ENCODE data around the gene SDK2. TPM values are rescaled to one million over a fixed set of nuclear protein-coding genes. Genes with fewer than 3 reads are reported as not detected.

Gene SDK2
- total and polyA plus RNA-seq, 2 experiments from 2014 or later = 0.74 to 5.1 TPM

DNA sequence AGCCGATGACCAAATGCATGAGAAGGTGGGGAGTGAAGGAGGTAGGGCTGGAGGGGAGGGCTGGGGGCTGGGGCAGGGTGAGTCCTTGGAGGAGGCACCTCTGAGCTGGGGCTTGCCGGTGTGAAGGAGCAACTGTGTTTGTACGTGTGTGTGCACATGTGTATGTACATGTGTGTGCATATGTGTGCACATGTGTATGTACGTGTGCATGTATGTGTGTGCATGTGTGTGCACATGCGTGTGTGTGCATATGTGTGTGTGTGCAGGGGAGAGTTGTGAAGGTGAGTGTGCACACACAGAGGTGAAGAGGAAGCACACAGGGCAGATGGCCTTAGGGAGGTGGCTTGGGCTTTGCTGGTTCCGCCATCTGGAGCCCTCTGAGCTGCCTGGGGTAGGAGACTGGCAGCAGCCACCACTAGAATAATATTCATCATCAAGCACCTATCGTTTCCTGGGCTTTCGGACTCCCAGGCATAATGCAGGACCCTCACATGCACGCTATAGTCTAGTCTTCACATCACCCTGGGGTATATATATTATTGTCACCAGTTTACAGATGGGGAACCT, 211.5 kb downstream of the SDK2 start:
- Mint-ChIP-seq H3K27ac (no peak overlapping the region), H3K9me3 (no peaks in the 10 kb centered on the region), H3K4me1 (peaks cover 12% of the 10 kb centered on the region), H3K4me3 (no peak overlapping the region), H3K27me3 (ENCODE audit: insufficient read depth, low read depth, poor library complexity) (peaks cover 12% of the 10 kb centered on the region), H3K36me3 (ENCODE audit: low read depth) (no peaks in the 10 kb centered on the region)
- Histone ChIP-seq H3F3A (replicated peaks; ENCODE audit: low read depth) (no peaks in the 10 kb centered on the region), H4K20me1 (replicated peaks; ENCODE audit: insufficient read depth) (no peaks in the 10 kb centered on the region), H3K9me2 (ENCODE audit: insufficient read depth) (no peaks in the 10 kb centered on the region), H3K27ac (ENCODE audit: low read depth) (no peak overlapping the region), H3K36me3 (ENCODE audit: insufficient read depth) (no peaks in the 10 kb centered on the region), H3K4me2 (no peak overlapping the region), H3K4me1 (ENCODE audit: insufficient read depth) (no peaks in the 10 kb centered on the region; the same call in 1 of the 2 replicates), H2AFZ (no peak overlapping the region), H3K4me3 (no peak overlapping the region), H3K79me2 (replicated peaks; ENCODE audit: insufficient read depth) (no peaks in the 10 kb centered on the region), H3K27me3 (ENCODE audit: insufficient read depth) (no peaks in the 10 kb centered on the region)
- TF ChIP-seq, protein P1, sequence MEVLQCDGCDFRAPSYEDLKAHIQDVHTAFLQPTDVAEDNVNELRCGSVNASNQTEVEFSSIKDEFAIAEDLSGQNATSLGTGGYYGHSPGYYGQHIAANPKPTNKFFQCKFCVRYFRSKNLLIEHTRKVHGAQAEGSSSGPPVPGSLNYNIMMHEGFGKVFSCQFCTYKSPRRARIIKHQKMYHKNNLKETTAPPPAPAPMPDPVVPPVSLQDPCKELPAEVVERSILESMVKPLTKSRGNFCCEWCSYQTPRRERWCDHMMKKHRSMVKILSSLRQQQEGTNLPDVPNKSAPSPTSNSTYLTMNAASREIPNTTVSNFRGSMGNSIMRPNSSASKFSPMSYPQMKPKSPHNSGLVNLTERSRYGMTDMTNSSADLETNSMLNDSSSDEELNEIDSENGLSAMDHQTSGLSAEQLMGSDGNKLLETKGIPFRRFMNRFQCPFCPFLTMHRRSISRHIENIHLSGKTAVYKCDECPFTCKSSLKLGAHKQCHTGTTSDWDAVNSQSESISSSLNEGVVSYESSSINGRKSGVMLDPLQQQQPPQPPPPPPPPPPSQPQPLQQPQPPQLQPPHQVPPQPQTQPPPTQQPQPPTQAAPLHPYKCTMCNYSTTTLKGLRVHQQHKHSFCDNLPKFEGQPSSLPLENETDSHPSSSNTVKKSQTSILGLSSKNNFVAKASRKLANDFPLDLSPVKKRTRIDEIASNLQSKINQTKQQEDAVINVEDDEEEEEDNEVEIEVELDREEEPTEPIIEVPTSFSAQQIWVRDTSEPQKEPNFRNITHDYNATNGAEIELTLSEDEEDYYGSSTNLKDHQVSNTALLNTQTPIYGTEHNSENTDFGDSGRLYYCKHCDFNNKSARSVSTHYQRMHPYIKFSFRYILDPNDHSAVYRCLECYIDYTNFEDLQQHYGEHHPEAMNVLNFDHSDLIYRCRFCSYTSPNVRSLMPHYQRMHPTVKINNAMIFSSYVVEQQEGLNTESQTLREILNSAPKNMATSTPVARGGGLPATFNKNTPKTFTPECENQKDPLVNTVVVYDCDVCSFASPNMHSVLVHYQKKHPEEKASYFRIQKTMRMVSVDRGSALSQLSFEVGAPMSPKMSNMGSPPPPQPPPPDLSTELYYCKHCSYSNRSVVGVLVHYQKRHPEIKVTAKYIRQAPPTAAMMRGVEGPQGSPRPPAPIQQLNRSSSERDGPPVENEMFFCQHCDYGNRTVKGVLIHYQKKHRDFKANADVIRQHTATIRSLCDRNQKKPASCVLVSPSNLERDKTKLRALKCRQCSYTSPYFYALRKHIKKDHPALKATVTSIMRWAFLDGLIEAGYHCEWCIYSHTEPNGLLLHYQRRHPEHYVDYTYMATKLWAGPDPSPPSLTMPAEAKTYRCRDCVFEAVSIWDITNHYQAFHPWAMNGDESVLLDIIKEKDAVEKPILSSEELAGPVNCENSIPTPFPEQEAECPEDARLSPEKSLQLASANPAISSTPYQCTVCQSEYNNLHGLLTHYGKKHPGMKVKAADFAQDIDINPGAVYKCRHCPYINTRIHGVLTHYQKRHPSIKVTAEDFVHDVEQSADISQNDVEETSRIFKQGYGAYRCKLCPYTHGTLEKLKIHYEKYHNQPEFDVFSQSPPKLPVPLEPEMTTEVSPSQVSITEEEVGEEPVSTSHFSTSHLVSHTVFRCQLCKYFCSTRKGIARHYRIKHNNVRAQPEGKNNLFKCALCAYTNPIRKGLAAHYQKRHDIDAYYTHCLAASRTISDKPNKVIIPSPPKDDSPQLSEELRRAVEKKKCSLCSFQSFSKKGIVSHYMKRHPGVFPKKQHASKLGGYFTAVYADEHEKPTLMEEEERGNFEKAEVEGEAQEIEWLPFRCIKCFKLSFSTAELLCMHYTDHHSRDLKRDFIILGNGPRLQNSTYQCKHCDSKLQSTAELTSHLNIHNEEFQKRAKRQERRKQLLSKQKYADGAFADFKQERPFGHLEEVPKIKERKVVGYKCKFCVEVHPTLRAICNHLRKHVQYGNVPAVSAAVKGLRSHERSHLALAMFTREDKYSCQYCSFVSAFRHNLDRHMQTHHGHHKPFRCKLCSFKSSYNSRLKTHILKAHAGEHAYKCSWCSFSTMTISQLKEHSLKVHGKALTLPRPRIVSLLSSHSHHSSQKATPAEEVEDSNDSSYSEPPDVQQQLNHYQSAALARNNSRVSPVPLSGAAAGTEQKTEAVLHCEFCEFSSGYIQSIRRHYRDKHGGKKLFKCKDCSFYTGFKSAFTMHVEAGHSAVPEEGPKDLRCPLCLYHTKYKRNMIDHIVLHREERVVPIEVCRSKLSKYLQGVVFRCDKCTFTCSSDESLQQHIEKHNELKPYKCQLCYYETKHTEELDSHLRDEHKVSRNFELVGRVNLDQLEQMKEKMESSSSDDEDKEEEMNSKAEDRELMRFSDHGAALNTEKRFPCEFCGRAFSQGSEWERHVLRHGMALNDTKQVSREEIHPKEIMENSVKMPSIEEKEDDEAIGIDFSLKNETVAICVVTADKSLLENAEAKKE (CRISPR knock-in tag; IDR thresholded peaks at IDR 0.05) = no peak
- TF ChIP-seq, protein P2, sequence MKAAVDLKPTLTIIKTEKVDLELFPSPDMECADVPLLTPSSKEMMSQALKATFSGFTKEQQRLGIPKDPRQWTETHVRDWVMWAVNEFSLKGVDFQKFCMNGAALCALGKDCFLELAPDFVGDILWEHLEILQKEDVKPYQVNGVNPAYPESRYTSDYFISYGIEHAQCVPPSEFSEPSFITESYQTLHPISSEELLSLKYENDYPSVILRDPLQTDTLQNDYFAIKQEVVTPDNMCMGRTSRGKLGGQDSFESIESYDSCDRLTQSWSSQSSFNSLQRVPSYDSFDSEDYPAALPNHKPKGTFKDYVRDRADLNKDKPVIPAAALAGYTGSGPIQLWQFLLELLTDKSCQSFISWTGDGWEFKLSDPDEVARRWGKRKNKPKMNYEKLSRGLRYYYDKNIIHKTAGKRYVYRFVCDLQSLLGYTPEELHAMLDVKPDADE (IDR thresholded peaks at IDR 0.05) = no peak
- TF ChIP-seq EZH2phosphoT487 (IDR thresholded peaks at IDR 0.05; ENCODE audit: unreplicated experiment) = no peak
- ATAC-seq (no peak), DNase-seq (ENCODE audit: low spot score) (no peak)
